HCT116 (cell line): Measurements from ENCODE around the gene WDR5. TPM values are rescaled to one million over a fixed set of nuclear protein-coding genes. Genes with fewer than 3 reads are reported as not detected.

Source experiments
- ATAC-seq: fragments of 200-7000 bp; cut with Tn5 transposase; 2 replicates; pipeline ENCODE4 v1.9.1; 2020; ENCODE audit warnings: mild to moderate bottlenecking, moderate library complexity
- BruUV-seq: library from RNA; stranded (reverse); fragments of 400-500 nt; replicated peaks from 2 replicates; lab custom pipeline; 2021; lab: Mats Ljungman, UMichigan
- CTCF ChIA-PET: fragments of 300-600 bp; sonication (Branson Sonifier 250); formaldehyde crosslinking; loops from one replicate; lab custom pipeline; 2021; ENCODE audit warnings: antibody characterized with exemption; lab: Charles Lee
- POLR2A ChIA-PET: fragments of 300-600, 350-600 bp; sonication (Branson Sonifier 250); formaldehyde crosslinking; loops from one replicate; lab custom pipeline; 2021; ENCODE audit warnings: antibody characterized with exemption; lab: Charles Lee
- RAD21 ChIA-PET, 2 experiments: fragments of 300-600 bp; sonication (Branson Sonifier 250); formaldehyde crosslinking; loops; one replicate each; lab custom pipeline; 2023; ENCODE audit warnings: low total read pairs in 2 of 2; ENCODE audit not compliant: uncharacterized antibody in 2 of 2, unreplicated experiment in 2 of 2, low non-redundant PET in 1 of 2; lab: Charles Lee
- DNase-seq: peaks from one replicate; pipeline ENCODE4 v3.0.0-alpha.2; 2010; ENCODE audit warnings: low read depth, low spot score
- H2AFZ ChIP-seq: fragments of 200-600 bp; shearing (Covaris generic), sonication (generic); 2 replicates; pipeline ENCODE4 v1.6.1; 2017; ENCODE audit warnings: low read depth, mixed run types, mixed read lengths, antibody characterized with exemption, low read length; ENCODE audit not compliant: poor library complexity, severe bottlenecking
- H3K27ac ChIP-seq: 2 replicates; pipeline ENCODE4 v1.5.1; 2012; ENCODE audit warnings: low read depth, low read length
- H3K27me3 ChIP-seq: fragments of 200-600 bp; sonication (generic); 2 replicates; pipeline ENCODE4 v1.6.1; 2016; ENCODE audit warnings: mixed run types, low read length, mixed read lengths; ENCODE audit not compliant: insufficient read depth
- H3K36me3 ChIP-seq, 2 experiments: fragments of 200-500 bp in 1 of 2; fragments of 200-600 bp in 1 of 2; sonication (Bioruptor generic) in 1 of 2; sonication (generic) in 1 of 2; 2 replicates each; pipeline versions ENCODE4 v1.5.1 to v1.6.1; 2014 to 2016; ENCODE audit warnings: low read length in 2 of 2, inconsistent platforms in 1 of 2, mixed read lengths in 1 of 2, mixed run types in 1 of 2; ENCODE audit not compliant: insufficient read depth in 2 of 2, control insufficient read depth in 1 of 2
- H3K4me1 ChIP-seq, 2 experiments: fragments of 200-600 bp in 1 of 2; sonication (generic) in 1 of 2; 2 replicates each; pipeline versions ENCODE4 v1.5.1 to v1.6.1; 2012 to 2017; ENCODE audit warnings: low read length in 2 of 2, inconsistent platforms in 1 of 2, mild to moderate bottlenecking in 1 of 2, mixed read lengths in 1 of 2, mixed run types in 1 of 2, moderate library complexity in 1 of 2; ENCODE audit not compliant: insufficient read depth in 2 of 2, control insufficient read depth in 1 of 2
- H3K4me2 ChIP-seq: fragments of 200-600 bp; sonication (generic); 2 replicates; pipeline ENCODE4 v1.6.1; 2017; ENCODE audit warnings: mixed run types, low read length, mixed read lengths
- H3K4me3 ChIP-seq, 2 experiments: fragments of 200-600 bp in 1 of 2; sonication (generic) in 1 of 2; replicated peaks in 1 of 2; 2 replicates each; pipeline ENCODE4 v1.5.1; 2011 to 2016; ENCODE audit warnings: low read length in 2 of 2, control low read depth in 1 of 2, low read depth in 1 of 2, mild to moderate bottlenecking in 1 of 2, mixed read lengths in 1 of 2, mixed run types in 1 of 2
- H3K79me2 ChIP-seq: fragments of 200-600 bp; sonication (generic); 2 replicates; pipeline ENCODE4 v1.6.1; 2017; ENCODE audit warnings: mild to moderate bottlenecking, mixed run types, low read length, moderate library complexity, mixed read lengths; ENCODE audit not compliant: insufficient read depth
- H3K9ac ChIP-seq: fragments of 200-600 bp; sonication (generic); 2 replicates; pipeline ENCODE4 v1.6.1; 2016; ENCODE audit warnings: low read length, mixed read lengths
- H3K9me2 ChIP-seq: fragments of 200-600 bp; sonication (generic), shearing (Covaris generic); 2 replicates; pipeline ENCODE4 v1.6.1; 2017; ENCODE audit warnings: mixed run types, mild to moderate bottlenecking, moderate library complexity; ENCODE audit not compliant: insufficient read depth
- H3K9me3 ChIP-seq, 2 experiments: fragments of 200-500 bp in 1 of 2; fragments of 200-600 bp in 1 of 2; sonication (Bioruptor generic) in 1 of 2; sonication (generic) in 1 of 2; 2 replicates each; pipeline ENCODE4 v1.6.1; 2014 to 2017; ENCODE audit warnings: low read length in 2 of 2, mixed read lengths in 2 of 2, inconsistent platforms in 1 of 2, low read depth in 1 of 2, mild to moderate bottlenecking in 1 of 2, mixed run types in 1 of 2, moderate library complexity in 1 of 2; ENCODE audit not compliant: control insufficient read depth in 1 of 2, insufficient read depth in 1 of 2
- H4K20me1 ChIP-seq: fragments of 200-600 bp; sonication (generic), shearing (Covaris generic); 2 replicates; pipeline ENCODE4 v1.6.1; 2017; ENCODE audit warnings: mixed run types, mild to moderate bottlenecking, moderate library complexity; ENCODE audit not compliant: insufficient read depth
- CEBPB ChIP-seq: IDR thresholded peaks from 2 replicates; pipeline ENCODE4 v1.6.1; 2012; ENCODE audit warnings: low read depth
- EGR1 ChIP-seq: IDR thresholded peaks from 2 replicates; pipeline ENCODE4 v1.6.1; 2012; ENCODE audit warnings: low read depth
- EZH2 ChIP-seq: fragments of 200-600 bp; sonication (generic); IDR thresholded peaks from 2 replicates; pipeline ENCODE4 v1.6.1; 2017; ENCODE audit warnings: antibody characterized with exemption, mixed run types
- FOSL1 ChIP-seq: IDR thresholded peaks from 2 replicates; pipeline ENCODE4 v1.6.1; 2012; ENCODE audit warnings: low read depth
- MAX ChIP-seq: IDR thresholded peaks from 2 replicates; pipeline ENCODE4 v1.6.1; 2012
- POLR2A ChIP-seq: IDR thresholded peaks from 2 replicates; pipeline ENCODE4 v1.7.0; 2011; ENCODE audit warnings: borderline replicate concordance; ENCODE audit not compliant: insufficient read depth, insufficient read length; ENCODE audit errors: extremely low read depth
- POLR2AphosphoS5 ChIP-seq: IDR thresholded peaks from 2 replicates; pipeline ENCODE4 v1.6.1; 2011; ENCODE audit warnings: mild to moderate bottlenecking, low read depth, low read length, moderate library complexity
- RAD21 ChIP-seq: IDR thresholded peaks from 2 replicates; pipeline ENCODE4 v1.6.1; 2012; ENCODE audit warnings: low read depth, mild to moderate bottlenecking
- SIN3A ChIP-seq: IDR thresholded peaks from 2 replicates; pipeline ENCODE4 v1.6.1; 2012; ENCODE audit warnings: low read depth
- SRF ChIP-seq: IDR thresholded peaks from 2 replicates; pipeline ENCODE4 v1.6.1; 2012; ENCODE audit warnings: low read depth
- YY1 ChIP-seq: IDR thresholded peaks from 2 replicates; pipeline ENCODE4 v1.6.1; 2011; ENCODE audit warnings: low read length, low read depth, moderate library complexity, mild to moderate bottlenecking; ENCODE audit not compliant: insufficient replicate concordance; ENCODE audit errors: extremely low read depth
- ZNF274 ChIP-seq: fragments of 200-500 bp; sonication (Bioruptor generic); IDR thresholded peaks from 2 replicates; pipeline ENCODE4 v1.6.1; 2014; ENCODE audit warnings: mild to moderate bottlenecking, low read depth, low read length, inconsistent platforms
- intact Hi-C: fragments of 100-400 bp; cut with micrococcal nuclease; formaldehyde crosslinking; loops from 2 replicates; pipeline ENCODE4 v1.10.0; 2022
- total RNA-seq: library from RNA; stranded (reverse); gene quantifications from one replicate; pipeline ENCODE4 v1.2.1, GENCODE V29; 2021; ENCODE audit not compliant: unreplicated experiment
- TF ChIP-seq, protein P1 (sequence below): IDR thresholded peaks from 2 replicates; pipeline ENCODE4 v1.6.1; 2011; ENCODE audit warnings: mild to moderate bottlenecking, low read length, moderate library complexity; ENCODE audit not compliant: insufficient replicate concordance; ENCODE audit errors: extremely low read depth
- TF ChIP-seq, protein P2 (sequence below): IDR thresholded peaks from 2 replicates; pipeline ENCODE4 v1.6.1; 2012

The WDR5 gene
- total RNA-seq, 1 experiment from 2014 or later = 55.8 TPM

GRCh38 chr9:134189470-134190231 lies 53.8 kb downstream of the WDR5 start:
- no peaks in the 10 kb centered on the region for H3K27me3 ChIP-seq
- no peak for ATAC-seq
- ChIA-PET RAD21 (no interaction called here), POLR2A (no interaction called here), CTCF (no interaction called here)
- no peak overlapping the region for H2AFZ ChIP-seq
- no peaks in the 10 kb centered on the region for H3K36me3 ChIP-seq
- H3K9ac ChIP-seq = no peak overlapping the region
- no peaks in the 10 kb centered on the region for H3K9me2 ChIP-seq
- no peak for DNase-seq
- no peaks in the 10 kb centered on the region for H4K20me1 ChIP-seq
- H3K9me3 ChIP-seq = no peaks in the 10 kb centered on the region
- H3K4me1 ChIP-seq = no peaks in the 10 kb centered on the region
- no peak overlapping the region for H3K4me2 ChIP-seq
- intact Hi-C loops = no loop called here
- no peak overlapping the region for H3K4me3 ChIP-seq
- BruUV-seq = no TSS peak
- no peak overlapping the region for H3K27ac ChIP-seq
- TF ChIP-seq POLR2AphosphoS5 (no peak), ZNF274 (no peak), FOSL1 (no peak), SRF (no peak), YY1 (no peak), RAD21 (no peak), EGR1 (no peak), MAX (no peak), SIN3A (no peak), CEBPB (no peak), POLR2A (no peak), EZH2 (no peak)
- TF ChIP-seq, protein P1, sequence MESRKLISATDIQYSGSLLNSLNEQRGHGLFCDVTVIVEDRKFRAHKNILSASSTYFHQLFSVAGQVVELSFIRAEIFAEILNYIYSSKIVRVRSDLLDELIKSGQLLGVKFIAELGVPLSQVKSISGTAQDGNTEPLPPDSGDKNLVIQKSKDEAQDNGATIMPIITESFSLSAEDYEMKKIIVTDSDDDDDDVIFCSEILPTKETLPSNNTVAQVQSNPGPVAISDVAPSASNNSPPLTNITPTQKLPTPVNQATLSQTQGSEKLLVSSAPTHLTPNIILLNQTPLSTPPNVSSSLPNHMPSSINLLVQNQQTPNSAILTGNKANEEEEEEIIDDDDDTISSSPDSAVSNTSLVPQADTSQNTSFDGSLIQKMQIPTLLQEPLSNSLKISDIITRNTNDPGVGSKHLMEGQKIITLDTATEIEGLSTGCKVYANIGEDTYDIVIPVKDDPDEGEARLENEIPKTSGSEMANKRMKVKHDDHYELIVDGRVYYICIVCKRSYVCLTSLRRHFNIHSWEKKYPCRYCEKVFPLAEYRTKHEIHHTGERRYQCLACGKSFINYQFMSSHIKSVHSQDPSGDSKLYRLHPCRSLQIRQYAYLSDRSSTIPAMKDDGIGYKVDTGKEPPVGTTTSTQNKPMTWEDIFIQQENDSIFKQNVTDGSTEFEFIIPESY = no peak
- TF ChIP-seq, protein P2, sequence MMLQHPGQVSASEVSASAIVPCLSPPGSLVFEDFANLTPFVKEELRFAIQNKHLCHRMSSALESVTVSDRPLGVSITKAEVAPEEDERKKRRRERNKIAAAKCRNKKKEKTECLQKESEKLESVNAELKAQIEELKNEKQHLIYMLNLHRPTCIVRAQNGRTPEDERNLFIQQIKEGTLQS = no peak
- TF ChIP-seq, all 23 proteins: peak for 0
- H3K79me2 ChIP-seq = no peaks in the 10 kb centered on the region
